Measurements from ENCODE around the gene KRTAP10-11.

GRCh38 chr21:44625756-44626155 lies 20.5 kb upstream of the KRTAP10-11 start:
- TF ChIP-seq CTCF (IDR thresholded peaks at IDR 0.05; ENCODE audit: low read length): no peak
- no peak for TF ChIP-seq EZH2 (IDR thresholded peaks at IDR 0.05; ENCODE audit: borderline replicate concordance, low read length)

Measured in OCI-LY1 (cell line).